H9 (cell line): ENCODE data around the gene TNPO2. TPM values are rescaled to one million over a fixed set of nuclear protein-coding genes. Genes with fewer than 3 reads are reported as not detected.
A peak's percentile ranks its signal among the peaks of the same experiment; 100 is the strongest.

ENCODE experiments used
- DNase-seq: peaks from one replicate; pipeline ENCODE4 v3.0.0-alpha.2; 2017
- H2AFZ ChIP-seq: one replicate; pipeline ENCODE4 v1.6.1; 2013; ENCODE audit warnings: mild to moderate bottlenecking, low read length, control low read depth, moderate library complexity
- H2AK5ac ChIP-seq: 2 replicates; pipeline ENCODE4 v1.6.1; 2013; ENCODE audit warnings: low read length, control low read depth, mixed read lengths; ENCODE audit not compliant: insufficient read length
- H2BK120ac ChIP-seq: one replicate; pipeline ENCODE4 v1.6.1; 2013; ENCODE audit warnings: low read depth, mild to moderate bottlenecking, low read length, control low read depth, inconsistent platforms; ENCODE audit not compliant: poor library complexity, severe bottlenecking
- H2BK12ac ChIP-seq: 2 replicates; pipeline ENCODE4 v1.6.1; 2013; ENCODE audit warnings: low read length, control low read depth, mixed read lengths, low read depth; ENCODE audit not compliant: insufficient read length
- H2BK15ac ChIP-seq: 2 replicates; pipeline ENCODE4 v1.6.1; 2013; ENCODE audit warnings: low read depth, low read length, control low read depth
- H2BK20ac ChIP-seq: one replicate; pipeline ENCODE4 v1.6.1; 2013; ENCODE audit warnings: low read depth, mild to moderate bottlenecking, low read length, control low read depth, inconsistent platforms; ENCODE audit not compliant: poor library complexity, severe bottlenecking
- H2BK5ac ChIP-seq: 2 replicates; pipeline ENCODE4 v1.6.1; 2013; ENCODE audit warnings: low read length, control low read depth, mixed read lengths; ENCODE audit not compliant: insufficient read length
- H3K14ac ChIP-seq: 2 replicates; pipeline ENCODE4 v1.6.1; 2013; ENCODE audit warnings: low read length, control low read depth; ENCODE audit not compliant: insufficient read depth
- H3K18ac ChIP-seq: 2 replicates; pipeline ENCODE4 v1.6.1; 2013; ENCODE audit warnings: low read depth, mild to moderate bottlenecking, mixed read lengths, low read length, control low read depth; ENCODE audit not compliant: insufficient read length
- H3K23ac ChIP-seq: 2 replicates; pipeline ENCODE4 v1.6.1; 2013; ENCODE audit warnings: low read length, control low read depth, mixed read lengths, low read depth; ENCODE audit not compliant: insufficient read length
- H3K23me2 ChIP-seq: 2 replicates; pipeline ENCODE4 v1.6.1; 2013; ENCODE audit warnings: low read depth, mild to moderate bottlenecking, mixed read lengths, low read length, control low read depth; ENCODE audit not compliant: insufficient read length, poor library complexity, severe bottlenecking
- H3K27ac ChIP-seq: 2 replicates; pipeline ENCODE4 v1.5.1; 2013; ENCODE audit warnings: low read length, control low read depth, mixed read lengths, low read depth; ENCODE audit not compliant: insufficient read length
- H3K27me3 ChIP-seq: 2 replicates; pipeline ENCODE4 v1.6.1; 2013; ENCODE audit warnings: low read length, control low read depth, inconsistent platforms; ENCODE audit not compliant: insufficient read depth
- H3K4ac ChIP-seq: 2 replicates; pipeline ENCODE4 v1.6.1; 2013; ENCODE audit warnings: low read depth, mild to moderate bottlenecking, control low read depth, inconsistent platforms, low read length, moderate library complexity
- H3K4me1 ChIP-seq: 2 replicates; pipeline ENCODE4 v1.6.1; 2013; ENCODE audit warnings: low read length, control low read depth, inconsistent platforms; ENCODE audit not compliant: insufficient read depth
- H3K4me2 ChIP-seq: 2 replicates; pipeline ENCODE4 v1.6.1; 2013; ENCODE audit warnings: low read length, control low read depth, mixed read lengths; ENCODE audit not compliant: insufficient read length, insufficient read depth
- H3K56ac ChIP-seq: 2 replicates; pipeline ENCODE4 v1.6.1; 2013; ENCODE audit warnings: low read depth, mild to moderate bottlenecking, mixed read lengths, low read length, control low read depth; ENCODE audit not compliant: insufficient read length
- H3K79me1 ChIP-seq: 2 replicates; pipeline ENCODE4 v1.6.1; 2013; ENCODE audit warnings: low read depth, mild to moderate bottlenecking, moderate library complexity, low read length, control low read depth, inconsistent platforms; ENCODE audit not compliant: insufficient read depth, poor library complexity, severe bottlenecking
- H3K79me2 ChIP-seq: 2 replicates; pipeline ENCODE4 v1.6.1; 2013; ENCODE audit warnings: low read length, control low read depth, inconsistent platforms; ENCODE audit not compliant: insufficient read depth
- H3K9ac ChIP-seq: 2 replicates; pipeline ENCODE4 v1.6.1; 2013; ENCODE audit warnings: low read length, control low read depth, mixed read lengths; ENCODE audit not compliant: insufficient read length; ENCODE audit errors: extremely low read depth
- H3K9me3 ChIP-seq: one replicate; pipeline ENCODE4 v1.6.1; 2013; ENCODE audit warnings: low read depth, low read length, inconsistent platforms; ENCODE audit not compliant: control insufficient read depth
- H3T11ph ChIP-seq: one replicate; pipeline ENCODE4 v1.6.1; 2013; ENCODE audit warnings: mild to moderate bottlenecking, low read length, control low read depth, inconsistent platforms
- H4K20me1 ChIP-seq: one replicate; pipeline ENCODE4 v1.6.1; 2013; ENCODE audit not compliant: control insufficient read depth, insufficient read length, insufficient read depth
- H4K5ac ChIP-seq: 2 replicates; pipeline ENCODE4 v1.6.1; 2013; ENCODE audit warnings: low read depth, mild to moderate bottlenecking, mixed read lengths, low read length, control low read depth; ENCODE audit not compliant: insufficient read length
- H4K8ac ChIP-seq: replicated peaks from 2 replicates; pipeline ENCODE4 v1.6.1; 2013; ENCODE audit warnings: low read length, control low read depth, mixed read lengths, low read depth; ENCODE audit not compliant: insufficient read length
- H4K91ac ChIP-seq: 2 replicates; pipeline ENCODE4 v1.6.1; 2013; ENCODE audit warnings: low read depth, mild to moderate bottlenecking, moderate library complexity, mixed read lengths, low read length, control low read depth; ENCODE audit not compliant: insufficient read length
- H3K27ac Mint-ChIP-seq, 3 experiments: 2 replicates in 2 of 3; 3 replicates in 1 of 3; pipeline ENCODE4 v1.8.0; 2020 to 2021; ENCODE audit warnings: mixed read lengths in 3 of 3, mild to moderate bottlenecking in 1 of 3, moderate library complexity in 1 of 3
- H3K27me3 Mint-ChIP-seq: 2 replicates; pipeline ENCODE4 v1.8.0; 2021; ENCODE audit warnings: low read depth, mild to moderate bottlenecking, moderate library complexity, mixed read lengths
- H3K36me3 Mint-ChIP-seq, 3 experiments: 2 replicates in 2 of 3; 3 replicates in 1 of 3; pipeline ENCODE4 v1.8.0; 2020 to 2021; ENCODE audit warnings: low read depth in 3 of 3, mixed read lengths in 3 of 3; ENCODE audit not compliant: insufficient read depth in 1 of 3
- H3K4me1 Mint-ChIP-seq, 2 experiments: 2 replicates each; pipeline ENCODE4 v1.8.0; 2020; ENCODE audit warnings: mixed read lengths in 2 of 2
- H3K4me3 Mint-ChIP-seq, 2 experiments: 2 replicates in 1 of 2; 3 replicates in 1 of 2; pipeline ENCODE4 v1.8.0; 2020 to 2021; ENCODE audit warnings: mild to moderate bottlenecking in 2 of 2, mixed read lengths in 2 of 2, moderate library complexity in 1 of 2
- H3K9me3 Mint-ChIP-seq, 2 experiments: 2 replicates in 1 of 2; 3 replicates in 1 of 2; pipeline ENCODE4 v1.8.0; 2020; ENCODE audit warnings: mild to moderate bottlenecking in 2 of 2, mixed read lengths in 2 of 2, moderate library complexity in 1 of 2
- WGBS: extraction: QIAGEN DNeasy Blood & Tissue Kit; methylation state at CpG from one replicate; pipeline ENCODE4 v1.1.7; 2013; ENCODE audit warnings: missing lambda C conversion rate, low lambda C conversion rate, mixed read lengths; ENCODE audit not compliant: insufficient read length; ENCODE audit errors: extremely low coverage; 5-methylcytosine and 5-hydroxymethylcytosine counted together
- total RNA-seq: library from RNA; stranded (reverse); gene quantifications from 2 replicates; pipeline ENCODE4 v1.2.1, GENCODE V29; 2021
- TF ChIP-seq, protein P1 (sequence below): fragments of 200-600 bp; sonication (generic); conservative IDR thresholded peaks from 3 replicates; pipeline ENCODE4 v1.8.0; 2021; ENCODE audit warnings: antibody characterized with exemption, mild to moderate bottlenecking

TNPO2 gene
- total RNA-seq, 1 experiment from 2014 or later: 159 TPM

DNA sequence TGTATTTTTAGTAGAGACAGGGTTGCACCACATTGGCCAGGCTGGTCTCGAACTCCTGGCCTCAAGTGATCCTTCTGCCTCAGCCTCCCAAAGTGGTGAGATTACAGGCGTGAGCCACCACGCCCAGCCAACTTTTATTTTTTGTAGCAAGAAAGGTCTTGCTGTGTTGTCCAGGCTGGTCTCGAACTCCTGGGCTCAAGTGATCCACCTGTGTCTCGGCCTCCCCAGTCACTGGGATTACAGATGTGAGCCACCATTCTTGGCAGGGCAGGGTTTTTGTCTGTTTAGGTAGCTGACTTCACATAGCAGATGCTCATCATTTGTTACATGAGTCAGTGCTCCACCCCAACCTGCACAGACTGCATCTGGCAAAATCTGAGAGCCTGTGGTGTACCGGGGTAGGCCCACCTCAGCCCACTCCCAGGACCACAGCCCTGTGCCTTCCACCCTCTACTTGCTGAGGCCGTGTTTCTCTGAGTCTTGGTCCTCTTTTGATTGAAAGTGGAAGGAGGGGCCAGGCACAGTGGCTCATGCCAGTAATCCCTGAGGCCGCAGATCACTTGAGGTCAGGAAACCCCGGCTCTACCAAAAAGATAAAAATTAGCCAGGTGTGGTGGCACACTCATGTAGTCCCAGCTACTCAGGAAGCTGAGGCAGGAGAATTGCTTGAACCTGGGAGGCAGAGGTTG is 4.2 kb upstream of the TNPO2 start:
- no peak for DNase-seq
- H3K27me3 ChIP-seq: no peaks in the 10 kb centered on the region
- H3K4me1 ChIP-seq: no peaks in the 10 kb centered on the region
- no peak overlapping the region for H3K18ac ChIP-seq
- H3K56ac ChIP-seq: no peak overlapping the region
- Mint-ChIP-seq H3K9me3 (no peaks in the 10 kb centered on the region), H3K4me1 (peaks cover 9 to 21% of the 10 kb centered on the region in 2 experiments), H3K27me3 (peaks cover 2% of the 10 kb centered on the region; the same call in 1 of the 2 replicates), H3K4me3 (no peak overlapping the region), H3K36me3 (peaks cover 23 to 40% (median 23%) of the 10 kb centered on the region in 3 experiments), H3K27ac (peak overlapping the region in 1 of 3 experiments; percentile 22; a peak in 1 of 7 replicates)
- H4K91ac ChIP-seq: no peak overlapping the region
- H3K9me3 ChIP-seq: no peaks in the 10 kb centered on the region
- no peak overlapping the region for H3K4me2 ChIP-seq
- H2BK12ac ChIP-seq: no peak overlapping the region
- no peaks in the 10 kb centered on the region for H4K20me1 ChIP-seq
- no peak overlapping the region for H2BK15ac ChIP-seq
- peaks cover 10% of the 10 kb centered on the region for H3K79me2 ChIP-seq
- H4K5ac ChIP-seq: no peak overlapping the region
- no peak overlapping the region for H3T11ph ChIP-seq
- H2BK5ac ChIP-seq: no peak overlapping the region
- no CpG with 5 or more reads among the region's 9 CpGs for WGBS
- no peak overlapping the region for H2BK120ac ChIP-seq
- no peaks in the 10 kb centered on the region for H3K79me1 ChIP-seq
- no peak overlapping the region for H4K8ac ChIP-seq
- peaks cover 12% of the 10 kb centered on the region for H3K23me2 ChIP-seq
- H2AFZ ChIP-seq: no peak overlapping the region
- TF ChIP-seq, protein P1, sequence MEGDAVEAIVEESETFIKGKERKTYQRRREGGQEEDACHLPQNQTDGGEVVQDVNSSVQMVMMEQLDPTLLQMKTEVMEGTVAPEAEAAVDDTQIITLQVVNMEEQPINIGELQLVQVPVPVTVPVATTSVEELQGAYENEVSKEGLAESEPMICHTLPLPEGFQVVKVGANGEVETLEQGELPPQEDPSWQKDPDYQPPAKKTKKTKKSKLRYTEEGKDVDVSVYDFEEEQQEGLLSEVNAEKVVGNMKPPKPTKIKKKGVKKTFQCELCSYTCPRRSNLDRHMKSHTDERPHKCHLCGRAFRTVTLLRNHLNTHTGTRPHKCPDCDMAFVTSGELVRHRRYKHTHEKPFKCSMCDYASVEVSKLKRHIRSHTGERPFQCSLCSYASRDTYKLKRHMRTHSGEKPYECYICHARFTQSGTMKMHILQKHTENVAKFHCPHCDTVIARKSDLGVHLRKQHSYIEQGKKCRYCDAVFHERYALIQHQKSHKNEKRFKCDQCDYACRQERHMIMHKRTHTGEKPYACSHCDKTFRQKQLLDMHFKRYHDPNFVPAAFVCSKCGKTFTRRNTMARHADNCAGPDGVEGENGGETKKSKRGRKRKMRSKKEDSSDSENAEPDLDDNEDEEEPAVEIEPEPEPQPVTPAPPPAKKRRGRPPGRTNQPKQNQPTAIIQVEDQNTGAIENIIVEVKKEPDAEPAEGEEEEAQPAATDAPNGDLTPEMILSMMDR: no peak
- no peak overlapping the region for H2AK5ac ChIP-seq
- H3K14ac ChIP-seq: no peak overlapping the region
- no peak overlapping the region for H2BK20ac ChIP-seq
- H3K4ac ChIP-seq: no peak overlapping the region
- no peak overlapping the region for H3K27ac ChIP-seq
- H3K23ac ChIP-seq: no peak overlapping the region
- H3K9ac ChIP-seq: no peak overlapping the region
